ENCODE results near the gene KCNIP1.
A peak's percentile ranks its signal among the peaks of the same experiment; 100 is the strongest.

The KCNIP1 gene

DNA sequence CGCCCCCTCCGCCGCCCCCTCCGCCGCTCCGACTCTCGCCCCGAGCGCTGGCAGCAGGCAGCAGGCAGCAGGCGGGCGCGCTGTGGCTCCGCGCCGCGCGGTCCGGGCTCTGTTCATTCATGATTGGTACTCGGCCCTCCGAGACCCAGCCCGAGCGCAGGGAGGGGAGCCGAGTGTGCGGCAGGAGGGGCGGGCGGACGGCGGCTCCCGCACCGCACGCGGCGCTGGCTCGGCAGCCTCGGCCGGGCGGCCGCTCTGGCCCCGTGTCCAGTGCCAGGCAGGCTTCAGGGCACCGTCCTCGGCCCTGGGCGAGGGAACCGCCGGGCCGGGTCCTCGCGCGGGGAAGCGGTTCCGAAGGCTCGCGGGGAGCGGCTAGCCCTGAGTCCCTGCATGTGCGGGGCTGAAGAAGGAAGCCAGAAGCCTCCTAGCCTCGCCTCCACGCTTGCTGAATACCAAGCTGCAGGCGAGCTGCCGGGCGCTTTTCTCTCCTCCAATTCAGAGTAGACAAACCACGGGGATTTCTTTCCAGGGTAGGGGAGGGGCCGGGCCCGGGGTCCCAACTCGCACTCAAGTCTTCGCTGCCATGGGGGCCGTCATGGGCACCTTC is at the start of gene KCNIP1:
Gene KCNIP1, plus strand, starts transcription at position 31 of the 607 bp plus-strand sequence.
- peak; percentile 23 for DNase-seq

DNA sequence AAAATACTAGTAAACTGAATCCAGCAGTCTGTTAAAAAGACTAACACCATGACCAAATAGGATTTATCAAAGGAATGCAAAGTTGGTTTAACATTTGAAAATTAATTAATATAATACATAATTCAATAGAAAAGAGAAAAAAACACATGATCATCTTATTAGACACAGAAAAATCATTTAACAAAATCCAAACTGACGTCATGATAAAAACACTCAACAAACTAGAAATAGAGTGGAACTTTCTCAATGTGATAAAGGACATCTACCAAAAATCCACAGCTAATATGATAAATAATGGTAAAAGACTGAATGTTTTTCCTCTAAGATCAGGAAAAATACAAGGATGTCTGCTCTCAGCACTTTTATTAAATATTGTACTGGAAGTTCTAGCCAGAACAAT is 40.4 kb upstream of the KCNIP1 start:
- no peak for DNase-seq

DNA sequence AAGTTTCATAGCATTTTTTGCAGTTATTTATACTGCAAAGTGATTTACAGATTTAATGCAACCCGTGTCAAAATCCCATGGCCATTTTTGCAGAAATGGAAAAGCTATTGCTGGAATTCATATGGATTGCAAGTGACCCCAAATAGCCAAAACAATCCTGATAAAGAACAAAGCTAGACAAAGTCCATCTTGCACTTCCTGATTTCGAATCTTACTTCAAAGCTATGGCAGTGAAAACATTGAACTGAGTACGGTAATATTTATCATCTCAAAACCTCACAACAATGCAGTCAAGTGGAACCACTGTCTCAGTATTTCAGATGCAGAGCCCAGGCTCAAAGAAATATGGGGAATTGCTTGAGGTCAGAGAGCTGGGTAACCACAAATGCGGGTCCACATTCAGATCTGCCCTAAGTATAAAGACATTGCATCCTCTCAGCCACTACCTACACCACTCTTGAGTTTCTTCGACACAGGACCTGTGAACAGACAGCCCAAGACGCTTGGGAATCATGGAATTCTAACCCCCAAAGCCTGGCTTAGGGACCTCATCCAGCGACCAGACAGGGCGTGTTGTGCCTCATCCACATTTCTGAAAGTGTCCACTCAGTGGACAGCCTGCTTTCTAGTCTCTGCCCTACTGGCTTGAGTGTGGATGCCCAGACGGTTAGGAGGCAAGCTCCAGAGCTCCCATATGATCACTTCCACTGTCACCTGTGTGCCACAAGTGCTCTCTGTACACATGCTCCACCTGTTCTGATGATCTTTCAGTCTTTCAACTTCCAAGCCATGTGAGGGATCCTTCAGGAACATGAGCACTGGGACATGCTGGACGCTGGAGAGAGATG is 39.3 kb upstream of the KCNIP1 start:
- DNase-seq, result no peak

DNA sequence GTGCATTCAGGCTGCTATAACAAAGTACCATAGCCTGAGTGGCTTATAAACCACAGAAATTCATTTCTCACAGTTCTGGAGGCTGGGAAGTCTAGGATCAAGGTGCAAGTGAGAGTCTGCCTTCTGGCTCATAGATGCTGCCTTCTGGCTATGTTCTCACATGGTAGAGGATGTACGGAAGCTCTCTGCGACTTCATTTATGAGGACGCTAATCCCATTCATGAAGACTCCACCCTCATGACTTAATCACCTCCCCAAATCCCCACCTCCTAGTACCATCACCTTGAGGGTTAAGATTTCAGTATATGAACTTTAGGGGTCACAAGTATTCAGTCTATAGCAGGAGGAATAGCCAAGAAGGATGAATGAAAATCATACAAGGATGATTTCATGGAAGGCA is 37.3 kb upstream of the KCNIP1 start:
- no peak for DNase-seq

DNA sequence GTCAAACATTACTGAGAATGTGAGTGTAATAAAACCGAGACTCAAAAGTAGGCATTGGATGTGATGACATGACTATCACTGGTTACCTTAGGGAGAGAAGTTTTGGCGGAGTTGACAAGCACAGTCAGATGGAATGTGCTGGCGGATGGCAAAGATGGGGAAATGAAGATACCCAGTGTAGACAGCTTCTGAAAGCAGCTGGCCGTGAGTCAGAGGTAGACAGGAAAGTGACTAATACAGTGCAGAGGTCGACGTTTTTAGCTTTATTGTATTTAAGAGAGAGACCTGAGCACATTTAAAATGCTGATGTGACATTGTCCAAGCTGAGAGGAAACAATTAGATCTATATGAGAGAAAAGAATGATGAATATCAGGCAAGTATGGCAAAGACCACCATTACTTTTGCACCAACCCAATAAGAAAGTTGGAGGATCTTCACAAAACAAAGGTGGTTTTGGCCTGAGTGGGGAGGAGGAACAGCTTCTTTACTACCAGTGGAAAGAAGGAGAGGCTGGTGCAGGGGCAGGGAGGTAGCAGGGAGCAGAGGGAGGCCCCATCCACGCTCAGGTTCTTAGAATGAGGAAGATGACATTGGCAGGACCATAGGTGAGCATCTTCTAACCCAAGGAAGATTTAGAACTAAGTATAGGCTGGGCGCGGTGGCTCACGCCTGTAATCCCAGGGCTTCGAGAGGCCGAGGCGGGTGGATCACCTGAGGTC is 36.7 kb upstream of the KCNIP1 start:
- no peak for DNase-seq

DNA sequence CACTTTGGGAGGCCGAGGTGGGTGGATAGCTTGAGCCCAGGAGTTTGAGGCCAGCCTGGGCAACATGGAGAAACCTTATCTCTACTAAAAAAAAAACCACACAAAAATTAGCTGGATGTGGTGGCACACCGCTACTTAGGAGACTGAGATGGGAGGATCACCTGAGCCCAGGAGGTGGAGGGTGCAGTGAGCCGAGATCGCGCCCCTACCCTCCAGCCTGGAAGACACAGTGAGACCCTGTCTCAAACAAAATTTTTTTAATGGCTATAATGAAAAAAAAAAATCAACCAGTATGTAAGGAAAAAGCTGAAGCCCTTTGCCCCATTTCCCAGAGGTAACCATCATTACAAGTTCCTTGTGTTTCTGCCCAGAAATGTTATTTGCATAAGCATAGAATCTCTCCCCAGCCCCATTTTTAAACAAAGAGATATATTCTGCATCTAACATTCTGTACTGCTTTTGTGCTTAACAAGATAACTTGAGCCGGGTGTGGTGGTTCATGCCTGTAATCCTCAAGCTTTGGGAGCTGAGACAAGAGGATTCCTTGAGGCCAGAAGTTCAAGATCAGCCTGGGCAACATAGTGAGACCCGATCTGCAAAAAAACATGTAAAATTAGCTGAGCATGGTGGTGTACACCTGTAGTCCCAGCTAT is 35.1 kb upstream of the KCNIP1 start:
- no peak for DNase-seq

DNA sequence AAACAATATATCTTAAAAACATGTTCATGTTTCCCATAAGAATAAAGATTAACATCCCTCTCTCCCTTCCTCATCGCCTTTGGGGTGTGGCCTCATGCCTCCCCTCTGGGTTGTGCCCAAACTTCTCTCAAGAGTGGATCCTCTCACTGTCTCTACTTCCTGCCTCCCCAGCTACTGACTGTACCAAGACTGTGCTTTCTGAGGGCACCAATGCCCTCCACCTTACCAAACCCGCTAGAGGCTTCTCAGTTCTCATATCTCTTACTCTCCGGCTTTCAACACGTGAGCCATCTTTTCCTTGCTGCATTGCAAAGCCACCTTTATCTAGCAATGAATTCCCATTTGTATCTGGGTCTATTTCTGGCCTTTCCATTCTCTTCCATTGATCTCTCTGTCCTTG is 34.4 kb upstream of the KCNIP1 start:
- DNase-seq, result no peak

DNA sequence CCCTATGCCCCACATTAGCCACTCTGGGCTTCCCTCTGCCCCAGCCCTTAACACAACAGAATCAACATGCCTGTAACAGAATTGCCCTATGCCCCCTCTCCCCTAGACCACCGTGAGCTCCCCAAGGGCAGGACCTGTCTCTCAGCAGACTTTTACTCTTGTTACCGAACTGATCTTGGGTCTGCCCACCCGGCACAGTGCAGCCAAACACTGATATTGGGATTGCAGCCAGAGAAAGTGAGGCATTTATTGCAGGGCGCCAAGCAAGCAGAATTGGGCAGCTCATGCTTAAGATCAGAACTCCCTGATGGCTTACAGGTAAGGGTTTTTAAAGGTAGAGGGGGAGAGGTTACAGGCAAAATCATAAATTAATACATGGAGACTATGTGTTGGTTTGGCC is 33.5 kb upstream of the KCNIP1 start:
- no peak for DNase-seq

DNA sequence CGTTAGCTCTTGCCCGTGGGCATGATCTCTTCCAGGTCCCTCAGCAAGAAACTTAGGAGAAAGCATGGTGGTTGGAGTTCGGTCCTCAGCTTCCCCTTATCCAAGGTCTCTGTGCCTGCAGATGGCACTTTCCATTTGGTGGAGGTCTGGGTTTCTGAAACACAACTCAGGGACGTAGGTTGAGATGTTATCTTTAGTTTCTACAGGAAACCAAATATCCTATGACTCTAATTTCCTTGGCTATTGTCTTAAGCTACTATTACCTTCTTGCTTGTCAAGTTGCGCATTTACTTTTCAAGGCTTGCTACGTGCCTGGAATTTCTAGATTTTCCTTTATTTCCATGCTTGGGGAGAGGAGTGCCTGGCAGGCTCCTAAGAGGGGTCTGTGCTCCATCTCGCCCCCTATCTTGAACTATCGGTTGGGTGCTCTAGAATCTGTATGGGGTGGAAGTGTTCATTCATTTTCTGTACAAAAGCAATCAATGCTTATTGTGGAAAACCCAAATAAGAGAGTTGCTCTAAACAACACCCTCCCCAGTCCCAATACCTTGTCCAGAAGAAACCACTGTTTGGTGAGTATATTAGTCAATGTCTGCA is 32.9 kb upstream of the KCNIP1 start:
- DNase-seq, result no peak

DNA sequence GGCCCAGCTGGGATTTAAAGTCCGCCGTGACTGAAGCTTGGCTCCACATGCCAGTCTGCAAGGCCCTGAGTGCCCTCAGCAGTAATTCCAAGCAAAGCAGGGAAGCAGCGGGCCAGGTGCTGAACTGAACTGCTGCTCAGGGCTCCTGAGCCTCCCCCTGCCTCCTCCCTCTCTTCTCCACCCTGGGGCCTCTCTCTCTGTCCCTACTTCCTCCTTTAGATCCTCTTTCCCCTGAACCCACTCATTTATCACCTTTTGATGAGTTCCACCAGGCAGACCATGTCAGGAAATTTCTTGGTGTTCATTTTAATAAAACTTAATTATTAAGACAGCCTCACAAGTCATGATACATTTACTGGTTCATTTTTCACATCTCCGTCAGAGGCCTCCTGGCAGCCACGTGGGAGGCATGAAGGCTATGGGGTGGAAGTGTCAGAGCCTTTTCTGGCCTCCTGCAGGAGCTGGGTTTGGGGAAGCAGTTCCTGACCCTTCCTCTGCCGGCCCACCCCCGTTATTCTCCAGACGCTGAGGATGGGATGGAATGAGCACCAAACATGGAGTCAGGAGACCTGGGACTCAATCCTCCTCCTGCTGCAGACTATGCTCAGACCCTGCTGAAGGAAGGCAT is 32.2 kb upstream of the KCNIP1 start:
- DNase-seq, result no peak

DNA sequence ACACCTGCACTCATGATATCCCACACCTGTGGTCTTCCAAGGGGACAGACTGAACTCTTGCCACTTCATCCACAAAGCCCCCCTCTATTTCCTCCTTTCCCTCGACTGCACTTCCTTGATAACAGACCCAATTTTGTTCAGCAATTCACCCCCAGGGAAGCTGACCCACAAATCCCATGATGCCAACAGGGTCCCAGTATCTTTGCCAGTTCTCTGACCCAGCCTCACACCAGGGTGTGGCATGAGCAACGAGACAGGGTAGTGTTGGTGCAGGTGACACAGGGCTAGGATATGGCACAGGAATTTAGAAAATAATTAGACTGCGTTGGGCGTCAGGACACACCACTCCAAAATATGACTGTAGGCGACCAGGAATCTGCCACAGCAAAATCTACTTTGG is 30.2 kb upstream of the KCNIP1 start:
- DNase-seq, result no peak

DNA sequence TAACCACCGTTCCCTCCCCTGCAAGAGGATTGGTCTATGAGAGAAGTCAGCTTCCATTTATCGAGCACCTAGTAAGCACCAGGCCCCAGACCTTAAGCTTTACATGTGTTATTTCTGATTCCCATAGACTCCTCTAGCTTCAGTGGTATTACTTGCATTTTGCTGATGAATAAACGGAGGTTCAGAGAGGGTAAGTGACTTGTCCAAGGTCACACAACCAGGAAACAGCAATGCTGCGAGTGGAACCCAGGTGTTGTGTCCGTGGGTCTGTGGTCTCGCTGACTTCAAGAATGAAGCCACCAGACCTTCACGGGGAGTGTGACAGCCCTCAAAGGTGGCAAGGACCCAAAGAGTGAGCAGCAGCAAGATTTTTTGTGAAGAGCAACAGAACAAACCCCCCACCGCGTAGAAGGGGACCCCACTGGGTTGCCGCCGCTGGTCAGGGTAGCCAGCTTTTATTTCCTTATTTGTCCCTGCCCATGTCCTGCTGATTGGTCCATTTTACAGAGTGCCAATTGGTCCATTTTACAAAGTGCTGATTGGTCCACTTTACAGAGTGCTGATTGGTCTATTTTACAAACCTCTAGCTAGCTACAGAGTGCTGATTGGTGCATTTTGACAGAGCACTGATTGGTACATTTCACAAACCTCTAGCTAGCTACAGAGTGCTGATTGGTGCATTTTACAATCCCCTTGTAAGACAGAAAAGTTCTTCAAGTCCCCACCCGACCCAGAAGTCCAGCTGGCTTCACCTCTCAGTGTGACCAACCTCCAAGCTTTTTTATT is 29.1 kb upstream of the KCNIP1 start:
- DNase-seq, result no peak

DNA sequence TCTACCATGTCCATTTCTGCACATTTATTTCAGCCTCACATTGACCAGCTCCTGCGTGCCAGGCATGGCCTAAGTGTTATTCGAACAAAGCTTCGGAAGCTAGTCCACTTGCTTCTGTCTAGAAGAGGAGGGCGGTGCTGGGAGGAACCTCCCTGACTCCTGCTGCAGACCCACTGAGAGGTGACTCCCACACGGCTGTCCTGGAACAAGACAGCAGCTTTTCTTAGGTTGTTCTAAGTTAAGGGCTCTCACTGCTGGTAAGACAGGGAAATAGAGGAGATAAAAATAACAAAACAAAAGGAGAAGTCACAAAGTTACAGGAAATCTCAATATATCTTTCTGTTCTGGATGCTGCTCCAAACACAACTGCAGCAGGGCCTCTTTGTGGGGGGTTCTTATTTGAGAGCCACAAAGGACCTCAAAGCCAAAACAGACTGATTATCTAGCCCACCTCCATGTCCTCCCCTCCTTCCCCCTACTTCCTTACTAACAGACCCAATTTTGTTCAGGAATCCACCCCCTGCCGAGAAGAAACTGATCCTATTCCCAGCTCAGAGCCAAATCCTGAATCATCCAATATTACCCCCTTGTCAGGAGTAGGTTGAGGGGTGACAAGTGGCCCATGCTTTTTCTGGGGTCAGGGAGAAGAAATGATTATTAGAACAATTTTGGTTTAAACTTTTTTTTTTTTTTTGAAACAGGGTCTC is 28.4 kb upstream of the KCNIP1 start:
- no peak for DNase-seq

DNA sequence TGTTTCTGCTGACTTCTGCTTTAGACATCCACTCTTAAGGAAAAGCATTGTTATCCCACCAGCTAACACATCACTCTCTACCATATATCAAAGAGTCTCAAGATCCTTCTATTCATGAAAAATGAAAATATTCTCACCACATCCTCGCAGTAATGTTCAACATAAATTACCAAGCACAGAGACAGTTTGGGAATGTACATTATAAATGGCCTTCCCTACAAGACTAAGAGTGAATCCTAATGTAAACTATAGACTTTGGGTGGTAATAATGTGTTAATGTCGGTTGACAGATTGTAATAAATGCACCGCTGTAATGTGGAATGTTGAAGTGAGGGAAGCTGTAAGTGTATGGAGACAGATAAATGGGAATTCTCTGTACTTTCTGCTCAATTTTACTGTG is 27.1 kb upstream of the KCNIP1 start:
- no peak for DNase-seq

DNA sequence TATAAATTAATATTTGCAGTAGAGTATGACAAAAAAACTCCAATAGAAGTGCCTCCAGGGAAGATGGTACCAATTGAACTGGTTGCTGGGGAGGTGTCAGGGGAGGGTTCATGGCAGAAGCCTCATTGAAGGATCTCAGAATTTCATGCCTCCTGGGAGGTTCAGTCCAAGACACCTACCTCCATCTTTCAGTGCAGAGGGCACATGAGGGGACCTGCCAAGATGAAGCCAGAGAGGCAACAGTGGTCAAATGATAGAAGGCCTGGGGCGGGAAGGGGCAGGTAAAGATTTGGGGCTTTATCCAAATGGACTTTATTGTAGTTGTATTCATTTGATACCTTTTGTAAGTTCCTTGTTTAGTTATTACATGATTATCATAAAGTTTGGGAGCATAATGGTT is 25.9 kb upstream of the KCNIP1 start:
- no peak for DNase-seq

DNA sequence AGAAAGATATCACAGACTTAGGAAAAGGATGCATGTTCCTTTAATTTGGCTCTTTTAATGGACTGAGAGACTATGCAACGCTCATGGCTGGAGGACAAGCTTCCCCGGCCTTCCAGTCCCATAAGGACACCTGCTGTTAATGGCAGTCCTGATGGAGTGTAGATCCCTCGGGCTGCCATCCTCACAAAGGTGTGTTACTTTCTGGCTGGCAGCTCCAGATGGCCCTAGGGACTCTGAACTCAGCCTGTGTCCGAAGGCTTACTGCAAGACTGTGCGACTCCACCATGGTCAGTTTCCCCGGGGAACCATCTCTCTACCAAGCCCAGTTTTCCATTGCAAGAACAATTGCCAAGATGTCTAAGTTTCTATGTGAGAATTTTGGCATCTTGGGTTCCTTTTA is 25.5 kb upstream of the KCNIP1 start:
- no peak for DNase-seq

DNA sequence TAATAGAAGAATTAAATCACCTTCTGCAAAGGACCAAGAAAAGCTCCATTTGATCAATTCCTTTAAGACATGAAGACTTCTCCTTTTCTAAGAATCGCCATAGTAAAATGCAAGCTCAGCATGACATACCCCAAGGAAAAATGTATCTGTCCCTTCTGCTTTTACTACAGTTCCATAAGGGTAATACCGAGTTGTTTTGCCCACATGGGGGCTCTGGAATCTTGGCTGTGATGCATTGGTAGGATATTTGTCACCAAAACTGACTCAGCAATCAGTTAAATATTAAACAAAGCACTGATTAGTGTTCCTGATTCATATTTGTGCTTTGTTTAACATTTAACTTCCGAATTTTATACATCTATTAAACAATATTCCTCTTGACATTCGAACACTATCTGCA is 24.3 kb upstream of the KCNIP1 start:
- no peak for DNase-seq

DNA sequence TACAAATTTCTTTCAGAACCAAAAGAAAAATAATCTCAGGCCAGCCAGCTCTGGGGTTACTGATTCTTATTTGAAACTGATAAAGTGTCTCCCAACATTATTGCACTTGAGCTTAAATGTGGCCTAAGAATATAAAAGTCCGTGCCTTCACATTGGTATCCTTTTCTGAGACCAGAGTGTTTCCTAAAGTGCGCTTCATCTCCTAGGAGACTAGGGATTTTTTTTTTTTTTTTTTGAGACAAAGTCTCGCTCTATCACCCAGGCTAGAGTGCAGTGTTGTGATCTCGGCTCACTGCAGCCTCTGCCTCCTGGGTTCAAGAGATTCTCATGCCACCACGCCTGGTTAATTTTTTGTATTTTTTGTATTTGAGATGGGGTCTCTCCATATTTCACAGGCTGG is 23.6 kb upstream of the KCNIP1 start:
- no peak for DNase-seq

DNA sequence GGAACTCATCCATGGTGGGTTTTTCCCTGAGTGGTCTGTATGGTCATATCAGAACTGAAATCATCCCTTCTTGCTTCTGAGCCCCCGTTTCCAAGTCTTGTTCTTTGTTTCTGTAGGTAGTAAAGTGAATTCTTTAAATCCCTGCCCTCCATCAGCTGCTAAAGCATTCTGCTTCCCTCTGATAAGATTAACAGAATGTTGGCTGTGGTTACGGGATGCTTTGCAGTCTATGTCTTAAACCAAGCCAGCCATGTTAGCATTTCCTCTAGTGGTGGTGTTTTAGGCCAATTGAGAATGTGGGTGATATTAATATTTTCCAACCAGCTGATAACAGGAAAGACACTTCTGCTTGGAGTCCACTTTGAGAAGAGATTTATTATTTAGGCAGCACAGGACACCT is 22.0 kb upstream of the KCNIP1 start:
- no peak for DNase-seq

DNA sequence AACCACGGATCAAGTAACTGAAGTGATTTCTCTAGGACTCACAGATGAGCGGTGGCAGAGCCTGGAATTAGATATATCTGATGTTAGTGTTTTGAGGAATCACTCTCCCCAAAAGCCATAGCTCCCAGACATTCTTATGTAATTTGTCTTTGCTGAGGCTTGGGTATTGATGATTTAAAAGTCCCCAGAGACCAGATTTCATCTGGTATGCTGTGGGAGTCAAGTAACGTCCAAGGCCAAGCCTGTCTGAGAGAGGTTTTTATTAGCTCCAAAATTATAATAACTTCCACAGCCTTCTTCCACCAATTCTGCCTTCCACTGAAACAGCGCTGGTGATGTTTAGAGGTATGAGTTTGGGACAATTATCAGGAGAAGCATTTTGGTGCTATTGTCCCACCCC is 21.3 kb upstream of the KCNIP1 start:
- DNase-seq, result no peak
